Activated CD8-positive, alpha-beta memory T cell treated with anti-CD3 and anti-CD28 coated beads for 48 hours (primary cell): ENCODE data around the gene CTXND2.
"Not testable (repeated sequence)": the region's sequence is repeated elsewhere in the genome, so short reads cannot be mapped to it uniquely, and the experiment has no call there.

ENCODE experiments used
- DNase-seq, 3 experiments: peaks; one replicate each; pipeline ENCODE4 v3.0.0-alpha.2; 2020; ENCODE audit warnings: low read depth in 2 of 3, low spot score in 2 of 3

CTXND2 gene

DNA sequence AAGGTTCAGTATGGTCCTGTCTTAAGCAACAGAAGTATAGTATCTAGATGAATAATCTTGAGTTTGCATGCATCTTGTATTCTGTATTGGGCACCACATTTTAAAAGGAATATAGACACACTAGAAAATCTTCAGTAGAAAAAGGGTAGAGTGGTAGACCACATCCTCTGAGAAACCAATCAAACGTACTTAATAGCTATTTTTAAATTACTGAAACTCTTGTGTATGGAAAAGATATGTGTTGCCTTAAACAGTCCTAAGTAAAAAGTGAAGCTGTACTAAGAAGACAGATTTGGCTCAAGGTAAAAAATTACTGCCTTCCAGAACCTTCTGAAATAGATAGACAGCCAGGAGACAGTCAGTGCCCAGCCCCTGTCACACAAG lies 3.1 kb downstream of the CTXND2 start:
- no peak for DNase-seq

DNA sequence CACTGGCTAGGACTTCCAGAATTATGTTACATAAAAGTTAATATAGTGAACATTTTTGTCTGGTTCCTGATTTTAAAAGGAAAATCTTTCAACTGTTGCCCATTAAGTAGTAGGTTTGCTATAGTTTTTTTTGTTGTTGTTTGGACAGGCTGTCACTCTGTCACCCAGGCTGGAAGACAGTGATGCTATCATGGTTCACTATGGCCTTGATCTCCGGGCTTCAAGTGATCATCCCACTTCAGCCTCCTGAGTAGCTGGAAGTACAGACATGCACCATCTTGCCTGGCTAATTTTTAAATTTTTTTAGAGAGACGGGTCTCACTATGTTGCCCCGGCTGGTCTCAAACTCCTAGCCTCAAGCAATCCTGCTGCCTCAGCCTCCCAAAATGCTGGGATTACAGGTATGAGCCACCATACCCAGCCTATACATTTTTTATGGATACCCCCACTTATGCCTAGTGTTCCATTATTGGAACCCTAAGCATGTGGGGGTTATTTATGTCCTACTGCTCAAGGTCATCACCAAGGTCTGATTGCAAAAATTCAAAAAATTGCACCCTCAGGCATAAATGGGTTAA lies 6.5 kb downstream of the CTXND2 start:
- no peak for DNase-seq

DNA sequence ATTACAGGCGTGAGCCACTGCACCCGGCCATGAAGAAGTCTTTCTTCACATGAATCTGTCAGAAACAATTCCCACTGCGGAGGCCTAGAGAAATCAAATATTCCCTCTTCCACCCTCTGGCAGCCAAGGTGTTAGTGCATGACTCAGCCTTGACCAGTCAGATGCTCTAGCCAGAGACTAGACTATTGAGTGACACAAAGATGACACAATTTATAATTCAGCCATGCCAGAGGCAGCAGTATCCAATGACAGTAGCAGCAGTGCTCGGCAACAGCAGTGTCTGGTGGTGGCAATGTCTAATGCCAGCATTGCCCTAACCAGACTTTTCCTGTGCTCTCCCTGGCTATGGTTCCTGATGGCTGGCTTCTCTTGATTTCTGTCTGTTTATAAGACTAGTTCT lies 8.7 kb downstream of the CTXND2 start:
- DNase-seq = no peak

DNA sequence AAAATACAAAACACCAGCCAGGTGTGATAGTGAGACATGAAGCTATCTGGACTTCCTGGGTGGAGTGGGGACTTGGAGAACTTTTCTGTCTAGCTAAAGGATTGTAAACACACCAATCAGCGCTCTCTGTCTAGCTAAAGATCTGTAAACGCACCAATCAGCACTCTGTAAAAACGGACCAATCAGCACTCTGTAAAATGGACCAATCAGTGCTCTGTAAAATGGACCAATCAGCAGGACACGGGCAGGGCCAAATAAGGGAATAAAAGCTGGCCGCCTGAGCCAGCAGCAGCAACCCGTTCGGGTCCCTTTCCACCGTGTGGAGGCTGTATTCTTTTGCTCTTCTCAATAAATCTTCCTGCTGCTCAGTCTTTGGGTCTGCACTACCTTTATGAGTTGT lies 12.9 kb downstream of the CTXND2 start:
- not testable (repeated sequence) for DNase-seq

DNA sequence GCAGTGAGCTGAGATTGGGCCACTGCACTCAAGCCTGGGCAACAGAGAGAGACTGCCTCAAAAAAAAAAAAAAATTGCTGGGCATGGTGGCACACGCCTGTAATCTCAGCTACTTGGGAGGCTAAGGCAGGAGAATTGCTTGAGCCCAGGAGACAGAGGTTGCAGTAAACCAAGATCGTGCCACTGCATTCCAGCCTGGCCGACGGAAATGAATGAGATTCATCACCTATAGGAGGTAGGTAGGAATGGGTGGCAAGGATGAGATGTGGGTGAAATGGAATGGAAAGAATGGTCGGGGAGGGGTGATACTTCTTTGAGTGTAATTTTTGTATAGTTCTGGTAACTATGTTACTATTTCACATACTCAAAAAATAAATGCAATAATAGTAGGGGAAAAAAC lies 15.4 kb downstream of the CTXND2 start:
- no peak for DNase-seq

DNA sequence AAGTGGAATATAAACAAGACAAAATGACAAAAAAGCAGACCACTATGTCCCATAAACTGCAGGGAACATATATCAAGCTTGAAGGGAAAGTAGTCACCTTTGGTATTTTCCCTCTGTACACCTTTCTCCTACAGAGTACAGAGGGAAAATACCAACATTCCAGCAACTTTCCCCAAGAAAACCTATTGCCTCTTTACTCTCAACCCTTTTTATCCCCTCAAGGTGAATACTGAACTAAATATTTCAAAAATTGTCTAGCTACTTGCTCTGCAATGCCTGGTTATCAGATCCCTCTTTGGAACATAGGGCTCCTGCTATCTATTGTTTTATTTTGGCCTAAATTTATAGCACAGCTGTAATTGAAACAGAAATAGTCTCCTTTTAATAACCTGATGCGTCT lies 15.8 kb downstream of the CTXND2 start:
- DNase-seq = no peak

DNA sequence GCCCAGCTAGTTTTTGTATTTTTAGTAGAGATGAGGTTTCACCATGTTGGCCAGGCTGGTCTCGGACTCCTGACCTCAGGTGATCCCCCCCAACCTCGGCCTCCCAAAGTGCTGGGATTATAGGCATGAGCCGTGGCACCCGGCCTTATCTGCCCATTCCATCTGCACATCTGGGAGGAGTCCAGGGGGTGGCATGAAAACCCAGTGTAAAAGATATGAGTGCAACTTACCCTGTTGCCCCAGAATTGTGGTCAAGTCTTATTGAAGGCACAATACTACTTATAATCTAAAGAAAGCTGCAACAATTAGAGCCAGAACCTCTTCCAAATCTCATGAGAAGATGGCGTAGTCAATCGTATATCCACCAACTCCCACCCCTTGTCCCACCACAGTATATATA lies 18.4 kb downstream of the CTXND2 start:
- no peak for DNase-seq

DNA sequence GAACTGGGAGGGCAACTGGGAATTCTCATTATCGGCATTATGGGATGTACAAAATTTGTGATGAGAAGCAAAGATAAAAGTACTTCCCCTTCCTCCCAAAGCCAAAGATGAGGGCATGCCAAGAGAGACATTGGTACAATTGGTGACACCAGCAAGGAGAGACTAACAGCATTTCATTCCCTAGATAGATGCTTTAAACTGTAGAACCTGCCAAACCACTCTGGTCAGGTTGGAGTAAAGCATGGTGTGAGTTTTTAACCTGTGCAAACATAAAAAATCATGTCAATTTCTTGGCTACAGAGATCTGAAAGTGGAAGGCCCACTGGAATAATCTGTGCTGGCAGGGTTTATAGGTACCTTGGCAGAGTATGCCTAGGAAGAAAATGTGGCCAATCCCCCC lies 19.4 kb downstream of the CTXND2 start:
- no peak for DNase-seq

DNA sequence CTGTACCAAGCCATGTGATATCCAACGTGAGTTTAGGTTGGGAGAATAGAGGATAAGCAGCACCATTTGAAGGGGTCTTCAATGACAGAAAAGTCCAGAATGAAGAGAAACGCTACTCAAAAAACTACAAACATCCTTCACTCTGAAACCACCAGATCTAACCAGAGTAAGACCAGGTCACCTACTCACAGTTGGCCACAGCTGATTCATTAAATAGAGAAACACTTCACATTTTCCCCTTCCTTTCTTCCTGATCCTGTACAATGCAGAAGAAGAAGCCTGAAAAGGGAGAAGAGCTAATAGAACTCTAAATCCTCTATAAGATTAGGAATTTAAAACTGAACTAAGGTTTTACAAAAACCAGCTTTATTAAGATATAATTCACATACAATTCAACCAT lies 19.9 kb downstream of the CTXND2 start:
- DNase-seq = no peak

DNA sequence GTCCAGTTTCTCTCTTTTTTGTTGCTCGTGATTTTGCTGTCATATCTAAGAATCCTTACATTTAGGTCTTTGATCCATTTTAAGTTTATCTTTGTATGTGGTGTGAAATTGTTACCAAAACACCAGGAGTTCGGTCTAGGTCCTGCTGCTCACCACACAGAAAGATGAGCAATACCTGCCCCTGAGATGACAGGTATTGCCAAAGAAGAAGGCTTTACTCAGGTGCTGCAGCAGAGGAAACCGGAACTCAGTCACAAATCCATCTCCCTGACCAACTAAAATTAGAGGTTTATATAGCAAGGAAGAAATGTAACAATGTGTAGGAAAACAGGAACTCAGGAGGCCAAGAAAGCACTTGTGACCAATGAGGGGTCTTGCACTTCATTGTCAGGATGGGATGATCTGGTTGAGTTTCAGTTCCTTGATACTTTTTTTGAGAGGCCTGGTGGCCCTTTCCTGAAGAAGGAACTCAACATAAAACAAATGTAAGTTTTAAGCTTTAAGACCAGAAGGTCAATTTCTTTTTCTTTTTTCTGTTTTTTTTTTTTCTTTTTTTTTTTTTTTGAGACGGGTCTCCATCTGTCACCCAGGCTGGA lies 22.7 kb downstream of the CTXND2 start:
- DNase-seq = no peak

DNA sequence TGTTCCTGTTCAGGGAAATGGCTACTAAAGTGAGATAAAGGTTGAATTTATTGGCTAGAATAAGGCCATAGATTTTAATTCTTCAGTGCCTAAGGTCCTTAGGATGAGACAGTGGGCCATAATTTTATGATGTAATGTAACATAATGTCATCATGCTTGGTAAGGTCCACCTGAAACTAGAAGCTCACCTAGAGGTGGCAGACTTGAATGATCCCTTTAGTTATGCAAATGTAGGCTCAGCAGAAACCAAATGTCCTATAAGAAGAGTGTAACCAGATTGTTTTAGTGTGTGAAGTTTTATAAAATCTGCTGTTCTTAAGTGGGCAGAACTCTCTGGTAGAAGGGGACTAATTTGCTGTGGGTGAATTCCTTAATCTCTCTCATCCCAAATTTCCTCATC lies 25.7 kb downstream of the CTXND2 start:
- DNase-seq = no peak

DNA sequence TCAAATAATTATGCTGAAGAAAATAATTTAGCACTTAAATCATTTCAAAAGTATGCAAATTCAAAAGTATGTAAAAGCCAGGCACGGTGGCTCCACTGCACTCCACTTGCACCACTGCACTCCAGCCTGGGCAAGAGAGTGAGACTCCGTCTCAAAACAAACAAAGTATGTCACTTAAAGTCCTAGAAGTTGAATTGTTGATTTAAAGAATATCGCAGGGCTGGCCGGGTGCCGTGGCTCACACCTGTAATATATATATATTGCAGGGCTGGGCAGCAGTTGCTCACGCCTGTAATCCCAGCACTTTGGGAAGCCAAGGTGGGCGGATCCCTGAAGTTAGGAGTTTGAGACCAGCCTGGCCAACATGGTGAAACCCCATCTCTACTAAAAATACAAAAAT lies 30.5 kb downstream of the CTXND2 start:
- no peak for DNase-seq

DNA sequence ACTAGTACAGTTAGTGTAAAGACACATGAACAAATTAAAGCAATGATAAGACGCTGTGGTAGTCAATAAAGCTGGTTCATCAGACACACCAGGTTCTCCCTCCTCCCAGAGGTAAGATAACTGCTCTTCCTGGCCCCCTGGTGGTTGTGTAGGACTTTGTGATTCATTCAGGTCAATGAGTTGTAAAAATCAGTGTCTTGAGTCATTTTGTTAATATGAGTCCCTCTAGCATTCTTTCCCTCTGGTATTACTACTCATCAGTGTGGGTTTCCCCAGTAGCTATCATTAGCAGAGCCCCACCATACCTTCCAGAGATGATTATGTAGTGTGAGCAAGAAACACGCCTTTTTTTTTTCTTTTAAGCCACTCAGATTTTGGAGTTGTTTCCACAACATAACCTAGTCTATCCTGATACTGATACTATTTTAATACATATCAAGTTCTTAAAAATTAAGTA lies 35.6 kb downstream of the CTXND2 start:
- peak; percentile 32 to 48 (median 41) for DNase-seq

DNA sequence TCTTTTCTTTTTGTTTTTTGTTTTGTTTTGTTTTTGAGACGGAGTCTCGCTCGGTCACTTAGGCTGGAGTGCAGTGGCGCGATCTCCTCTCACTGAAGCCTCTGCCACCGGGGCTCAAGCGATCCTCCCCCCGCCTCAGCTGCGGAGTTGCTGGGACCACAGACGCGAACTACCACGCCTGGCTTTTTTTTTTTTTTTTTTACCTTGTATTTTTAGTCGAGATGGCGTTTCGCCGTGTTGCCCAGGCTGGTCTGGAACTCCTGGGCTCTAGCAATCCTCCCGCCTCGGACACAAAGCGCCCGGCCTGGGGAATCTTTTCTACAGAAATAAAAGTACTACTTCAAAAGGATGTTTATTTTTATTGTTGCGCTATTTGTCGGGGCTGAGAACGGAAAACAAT lies 38.1 kb downstream of the CTXND2 start:
- DNase-seq = no peak

DNA sequence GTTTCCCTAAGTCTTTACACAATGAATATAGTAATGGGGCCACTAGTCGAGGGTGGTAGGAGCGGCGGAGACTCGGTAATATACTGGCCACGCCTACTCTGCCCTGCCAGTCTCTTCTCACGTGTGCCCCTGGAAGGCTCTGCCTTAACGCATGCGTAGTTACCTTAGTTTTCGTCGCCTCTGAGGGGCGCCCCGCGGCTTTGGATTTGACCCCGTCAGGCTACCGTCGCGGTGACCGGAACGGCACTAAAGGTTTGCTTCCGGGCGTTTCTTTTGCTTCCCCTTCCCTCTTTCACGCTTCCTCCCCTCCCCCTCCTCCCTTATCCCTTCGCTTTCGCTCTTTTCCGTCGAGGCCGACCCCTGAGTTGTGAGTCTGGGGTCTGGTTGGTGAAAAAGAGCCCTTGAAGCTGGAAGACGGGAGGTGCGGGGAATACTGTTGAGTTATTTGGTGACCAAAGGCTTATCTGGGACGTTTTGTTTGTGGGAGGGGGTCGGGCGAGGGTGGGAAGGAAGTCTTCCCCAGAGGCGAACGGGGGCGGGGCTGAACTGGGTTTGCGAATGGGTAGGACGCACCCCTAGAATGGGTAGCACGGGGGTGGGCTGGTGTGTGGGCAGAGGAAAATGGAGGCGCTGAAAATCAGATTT lies 39.3 kb downstream of the CTXND2 start, which contains the start of gene SETDB1:
Gene SETDB1, plus strand, starts transcription at position 267 of the 645 bp plus-strand sequence. CDS start 1,352 bp downstream, outside the sequence.
- peak; percentile 83 to 93 (median 84) for DNase-seq

DNA sequence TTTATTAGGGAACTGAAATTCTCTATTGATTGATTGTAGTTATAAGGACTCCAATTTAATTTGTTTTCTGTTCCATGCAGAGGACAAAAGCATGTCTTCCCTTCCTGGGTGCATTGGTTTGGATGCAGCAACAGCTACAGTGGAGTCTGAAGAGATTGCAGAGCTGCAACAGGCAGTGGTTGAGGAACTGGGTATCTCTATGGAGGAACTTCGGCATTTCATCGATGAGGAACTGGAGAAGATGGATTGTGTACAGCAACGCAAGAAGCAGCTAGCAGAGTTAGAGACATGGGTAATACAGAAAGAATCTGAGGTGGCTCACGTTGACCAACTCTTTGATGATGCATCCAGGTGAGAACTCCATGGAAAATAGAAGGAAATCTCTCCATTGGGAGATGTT lies 40.7 kb downstream of the CTXND2 start:
- no peak for DNase-seq

DNA sequence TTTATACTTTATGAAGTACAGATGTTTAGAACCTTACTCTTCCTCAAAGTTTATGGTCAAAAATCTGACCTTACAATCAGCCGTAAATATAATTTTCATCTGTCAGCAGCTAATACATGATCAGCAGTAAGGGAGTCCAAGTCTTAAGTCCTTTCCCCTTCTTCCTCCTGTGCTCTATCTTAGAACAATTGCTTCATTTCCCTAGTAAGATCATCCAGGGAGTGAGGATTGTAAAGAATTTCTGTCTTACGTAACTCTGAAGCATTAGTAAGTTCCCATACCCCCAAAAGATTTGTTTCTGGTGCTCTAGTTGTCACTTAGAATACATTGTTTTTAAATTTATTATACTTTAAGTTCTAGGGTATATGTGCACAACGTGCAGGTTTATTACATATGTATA lies 41.4 kb downstream of the CTXND2 start:
- DNase-seq = no peak

DNA sequence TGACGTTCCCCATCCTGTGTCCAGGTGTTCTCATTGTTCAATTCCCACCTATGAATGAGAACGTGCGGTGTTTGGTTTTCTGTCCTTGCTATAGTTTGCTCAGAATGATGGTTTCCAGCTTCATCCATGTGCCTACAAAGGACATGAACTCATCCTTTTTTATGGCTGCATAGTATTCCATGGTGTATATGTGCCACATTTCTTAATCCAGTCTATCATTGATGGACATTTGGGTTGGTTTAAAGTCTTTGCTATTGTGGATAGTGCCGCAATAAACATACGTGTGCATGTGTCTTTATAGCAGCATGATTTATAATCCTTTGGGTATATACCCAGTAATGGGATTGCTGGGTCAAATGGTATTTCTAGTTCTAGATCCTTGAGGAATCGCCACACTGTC lies 41.8 kb downstream of the CTXND2 start:
- DNase-seq = not testable (repeated sequence)

DNA sequence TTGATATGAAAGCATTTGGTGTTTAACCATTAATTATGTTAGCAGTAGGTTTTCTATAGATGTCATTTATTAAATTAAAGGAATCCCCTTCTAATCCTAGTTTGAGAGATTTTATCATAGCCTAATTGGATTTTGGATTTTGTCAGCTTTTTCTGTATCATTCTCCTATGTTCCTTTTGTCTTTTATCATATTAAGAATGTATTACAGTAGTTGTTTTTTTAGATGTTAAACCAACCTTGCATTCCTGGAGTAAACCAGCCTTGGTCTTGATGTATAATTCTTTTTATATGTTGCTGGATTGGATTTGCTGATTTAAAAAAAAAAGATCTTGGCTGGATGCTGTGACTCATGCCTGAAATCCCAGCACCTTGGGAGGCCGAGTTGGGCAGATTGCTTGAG lies 44.8 kb downstream of the CTXND2 start:
- no peak for DNase-seq

DNA sequence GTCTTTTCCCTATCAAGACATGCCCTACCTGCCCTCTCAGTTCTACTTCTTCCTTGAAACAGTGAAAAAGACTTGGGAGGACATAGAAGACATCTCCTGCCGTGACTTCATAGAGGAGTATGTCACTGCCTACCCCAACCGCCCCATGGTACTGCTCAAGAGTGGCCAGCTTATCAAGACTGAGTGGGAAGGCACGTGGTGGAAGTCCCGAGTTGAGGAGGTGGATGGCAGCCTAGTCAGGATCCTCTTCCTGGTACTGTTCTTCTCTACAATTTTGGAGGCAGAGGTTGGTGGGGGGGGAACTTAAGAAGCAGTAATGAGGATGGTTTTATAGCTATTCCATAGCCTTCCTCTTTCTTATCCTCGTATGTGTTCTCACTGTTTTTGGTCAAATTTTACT lies 57.9 kb downstream of the CTXND2 start:
- DNase-seq = no peak

DNA sequence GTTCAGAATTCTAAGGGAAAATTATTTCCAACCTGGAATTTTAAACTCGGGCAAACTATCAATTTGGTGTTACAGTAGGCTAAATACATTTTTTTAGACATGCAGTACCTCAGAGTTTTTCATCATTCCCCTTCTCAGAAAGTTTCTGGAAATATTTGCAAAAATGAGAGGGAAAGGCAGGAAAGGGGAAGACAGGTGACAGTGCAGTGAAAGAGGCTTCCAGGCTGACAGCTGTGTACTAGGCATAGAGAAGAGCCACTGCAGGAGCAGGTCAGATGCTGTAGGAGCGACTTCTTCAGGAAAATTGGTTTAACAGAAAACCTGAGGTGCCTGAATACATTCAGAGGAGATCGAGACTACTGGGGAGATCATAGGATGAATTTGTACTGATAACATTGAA lies 67.8 kb downstream of the CTXND2 start:
- no peak for DNase-seq

DNA sequence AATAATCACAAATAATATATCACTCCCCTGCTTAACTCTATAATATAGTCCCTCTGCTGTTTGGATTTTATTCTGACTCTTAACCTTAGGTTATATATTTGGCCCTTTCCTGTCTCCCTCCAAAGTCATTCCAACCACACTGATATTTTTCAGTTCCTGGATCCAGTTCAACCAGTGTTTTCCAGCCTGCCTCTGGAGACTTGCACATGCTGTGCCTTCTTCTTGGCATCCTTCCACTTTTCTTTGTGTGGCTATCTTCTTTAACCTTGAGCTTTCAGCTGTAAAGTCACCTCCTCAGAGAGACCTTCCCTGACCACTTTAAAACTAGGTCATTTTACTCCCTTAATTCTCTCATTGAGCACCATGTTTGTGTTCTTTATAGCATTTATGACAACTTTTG lies 68.3 kb downstream of the CTXND2 start:
- no peak for DNase-seq

DNA sequence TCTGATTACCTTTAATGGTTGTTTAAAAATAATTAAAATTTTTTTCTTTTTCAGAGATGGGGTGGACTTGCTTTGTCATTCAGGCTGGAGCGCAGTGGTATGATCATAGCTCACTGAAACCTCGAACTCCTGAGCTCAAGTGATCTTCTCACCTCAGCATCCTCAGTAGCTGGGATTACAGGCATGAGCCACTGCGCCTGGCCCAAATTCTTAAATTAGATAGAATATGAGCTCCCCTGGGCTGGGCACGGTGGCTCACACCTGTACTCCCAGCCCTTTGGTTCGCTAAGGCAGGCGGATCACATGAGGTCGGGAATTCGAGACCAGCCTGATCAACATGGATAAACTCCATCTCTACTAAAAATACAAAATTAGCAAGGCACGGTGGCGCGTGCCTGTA lies 70.7 kb downstream of the CTXND2 start:
- no peak for DNase-seq
